ENCODE results near the gene TANGO2.
A peak's percentile ranks its signal among the peaks of the same experiment; 100 is the strongest.

TANGO2 gene

GRCh38 chr22:20089226-20089976, 68.5 kb downstream of the TANGO2 start:
- DNase-seq: no peak

DNA sequence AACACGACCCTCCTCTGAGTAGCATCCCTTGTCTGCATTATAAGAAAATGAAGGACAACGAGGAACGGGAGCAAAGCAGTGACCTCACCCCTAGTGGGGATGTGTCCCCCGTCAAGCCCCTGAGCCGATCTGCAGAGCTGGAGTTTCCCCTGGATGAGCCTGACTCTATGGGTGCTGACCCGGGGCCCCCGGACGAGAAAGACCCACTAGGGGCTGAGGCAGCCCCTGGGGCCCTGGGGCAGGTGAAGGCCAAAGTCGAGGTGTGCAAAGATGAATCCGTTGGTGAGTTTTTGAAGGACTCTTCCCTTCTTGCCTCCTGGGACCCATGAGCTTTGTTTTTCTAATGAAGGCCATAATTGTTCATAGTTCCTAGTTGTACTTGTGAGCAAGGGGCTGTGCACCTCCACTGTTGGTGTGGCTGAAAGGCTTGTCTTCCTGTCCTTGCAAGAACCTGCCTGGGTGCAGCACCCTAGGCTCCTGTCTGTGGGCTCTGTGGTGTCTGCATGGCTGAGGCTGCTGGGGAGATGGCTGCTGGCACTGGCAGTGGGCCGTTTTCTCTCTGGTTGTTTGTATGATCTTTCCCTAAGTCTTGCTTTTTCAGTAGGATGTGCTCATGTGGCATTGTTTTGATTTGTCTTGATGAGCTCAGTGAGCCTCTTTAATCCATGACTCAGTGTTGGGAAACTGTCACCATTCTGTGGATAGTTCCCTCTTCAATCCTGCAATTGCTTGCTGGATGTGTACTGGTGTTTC, 69.2 kb downstream of the TANGO2 start:
- peak; percentile 19 for DNase-seq

DNA sequence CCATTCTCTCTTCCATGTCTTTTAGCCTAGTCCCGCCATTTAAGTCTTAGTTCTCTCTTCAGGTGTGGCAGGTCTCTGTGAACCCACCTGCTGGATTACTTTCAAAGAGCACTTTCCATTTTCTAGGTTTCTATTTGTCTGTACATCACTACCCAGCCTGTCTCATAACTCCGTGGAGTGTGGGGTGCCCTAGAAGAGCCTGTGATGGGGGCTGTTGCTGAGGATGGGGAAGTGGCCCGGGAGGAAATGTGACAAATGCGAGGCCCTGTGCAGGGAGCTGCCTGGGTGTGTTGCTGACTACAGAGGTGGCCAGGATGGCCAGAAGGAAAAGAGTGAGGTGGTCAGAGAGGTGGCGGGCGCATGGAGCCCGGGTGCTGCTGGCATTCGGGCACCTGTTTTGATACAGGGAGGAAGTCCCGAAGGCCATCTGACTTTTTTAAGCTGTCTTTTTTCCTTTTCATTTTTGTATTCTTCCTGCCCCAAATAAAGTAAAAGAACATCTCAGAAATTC, 69.9 kb downstream of the TANGO2 start:
- DNase-seq: no peak

DNA sequence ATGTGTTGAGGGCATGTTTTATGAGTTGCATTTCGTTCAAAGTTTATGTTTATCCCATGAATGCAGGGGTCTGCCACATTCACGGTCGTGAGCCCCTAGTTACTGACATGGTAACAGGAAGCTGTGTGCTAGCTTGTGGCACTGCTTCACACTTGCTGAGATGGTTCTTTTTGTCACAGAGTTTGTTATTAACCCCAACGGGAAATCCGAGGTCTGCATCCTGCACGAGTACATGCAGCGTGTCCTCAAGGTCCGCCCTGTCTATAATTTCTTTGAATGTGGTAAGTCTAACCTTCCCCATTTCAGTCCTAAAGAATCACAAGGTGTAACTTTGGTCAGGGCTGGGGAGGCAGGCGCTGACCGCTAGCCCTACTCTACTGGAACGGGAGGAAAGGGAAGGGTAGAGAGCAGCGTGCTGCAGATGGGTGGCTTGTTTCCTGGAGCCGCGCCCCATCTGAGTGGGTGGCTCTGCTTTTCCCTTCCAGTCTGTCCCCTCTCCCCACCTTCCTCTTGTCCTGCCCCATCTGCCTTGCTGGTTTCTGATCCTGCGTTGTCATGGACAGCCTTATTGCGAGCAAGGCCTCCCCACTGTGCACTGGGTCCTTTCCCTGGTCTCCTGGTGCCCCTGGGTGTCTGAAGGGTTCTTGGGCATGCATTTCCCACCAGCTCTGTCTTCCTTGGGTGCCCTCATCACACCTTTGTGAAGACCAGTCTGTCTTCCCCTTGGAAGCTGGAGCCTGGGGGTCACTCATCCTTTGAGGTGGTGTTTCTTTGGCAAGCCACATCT, 71.0 kb downstream of the TANGO2 start:
- no peak for DNase-seq

DNA sequence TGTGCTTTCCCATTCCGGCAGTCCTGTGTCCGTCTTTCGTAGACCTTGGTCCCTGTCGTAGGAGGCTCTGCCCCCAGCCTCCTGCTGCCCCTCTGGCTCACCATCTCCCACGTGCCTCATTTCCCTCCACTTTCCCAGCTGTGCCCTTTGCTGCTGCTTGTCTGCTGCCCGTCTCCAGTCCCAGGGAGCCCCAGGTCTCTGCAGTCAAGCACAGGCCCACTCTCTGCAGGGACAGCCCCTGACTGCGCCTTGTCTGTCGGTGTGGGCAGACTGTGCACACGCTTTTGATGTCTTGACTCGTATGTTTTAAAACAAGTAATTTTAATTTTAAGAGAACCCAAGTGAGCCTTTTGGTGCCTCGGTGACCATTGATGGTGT, 71.6 kb downstream of the TANGO2 start:
- no peak for DNase-seq

GRCh38 chr22:20093418-20094196, 72.7 kb downstream of the TANGO2 start:
- no peak for DNase-seq

DNA sequence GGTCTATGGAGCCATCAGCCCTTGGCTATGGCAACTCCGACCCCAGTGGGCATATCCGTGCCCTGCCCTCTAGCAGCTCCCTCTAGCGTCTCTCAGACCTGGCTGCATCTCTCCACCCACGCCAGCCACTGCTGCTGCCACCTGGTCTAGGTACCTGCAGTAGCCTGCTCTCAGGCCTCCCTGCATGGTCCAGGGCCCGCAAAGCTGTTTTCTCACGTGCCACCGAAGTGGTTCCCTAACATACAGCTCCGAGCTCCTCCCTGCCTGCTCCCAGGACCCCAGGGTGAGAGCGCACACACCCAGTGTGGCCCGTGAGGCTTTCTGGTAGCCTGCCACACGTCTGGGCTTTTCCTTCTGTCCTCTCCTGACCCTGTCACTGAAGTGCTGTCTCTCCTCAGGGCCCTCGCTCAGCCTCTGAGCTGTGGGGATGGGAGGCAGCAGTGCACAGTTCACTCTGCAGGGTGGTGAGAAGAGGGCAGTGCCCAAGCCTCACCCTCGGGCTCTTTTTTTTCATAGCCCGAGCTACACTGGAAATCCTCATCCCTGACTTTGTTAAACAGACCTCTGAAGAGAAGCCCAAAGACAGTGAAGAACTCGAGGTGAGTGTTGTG, 73.4 kb downstream of the TANGO2 start:
- no peak for DNase-seq

DNA sequence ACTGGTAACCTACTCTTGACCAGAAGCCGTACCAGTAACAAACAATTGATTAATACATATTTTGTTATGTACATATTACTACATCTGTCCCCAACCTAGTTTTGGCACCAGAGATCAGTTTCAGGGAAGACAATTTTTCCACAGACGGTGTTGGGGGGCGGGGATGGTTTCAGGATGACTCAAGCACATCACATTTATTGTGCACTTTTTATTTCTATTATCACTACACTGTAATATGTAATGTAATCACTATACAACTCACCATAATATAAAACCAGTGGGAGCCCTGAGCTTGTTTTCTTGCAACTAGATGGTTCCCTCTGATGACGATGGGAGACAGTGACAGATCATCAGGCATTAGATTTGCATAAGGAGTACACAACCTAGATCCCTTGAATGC, 74.6 kb downstream of the TANGO2 start:
- DNase-seq: no peak

- DNase-seq: no peak
Measured at GRCh38 chr22:20096574-20097420, 75.9 kb downstream of the TANGO2 start.

GRCh38 chr22:20099099-20099711, 78.3 kb downstream of the TANGO2 start:
- DNase-seq: no peak

- no peak for DNase-seq
Measured at GRCh38 chr22:20101638-20102037, 80.7 kb downstream of the TANGO2 start.

GRCh38 chr22:20102203-20102780, 81.4 kb downstream of the TANGO2 start:
- no peak for DNase-seq

DNA sequence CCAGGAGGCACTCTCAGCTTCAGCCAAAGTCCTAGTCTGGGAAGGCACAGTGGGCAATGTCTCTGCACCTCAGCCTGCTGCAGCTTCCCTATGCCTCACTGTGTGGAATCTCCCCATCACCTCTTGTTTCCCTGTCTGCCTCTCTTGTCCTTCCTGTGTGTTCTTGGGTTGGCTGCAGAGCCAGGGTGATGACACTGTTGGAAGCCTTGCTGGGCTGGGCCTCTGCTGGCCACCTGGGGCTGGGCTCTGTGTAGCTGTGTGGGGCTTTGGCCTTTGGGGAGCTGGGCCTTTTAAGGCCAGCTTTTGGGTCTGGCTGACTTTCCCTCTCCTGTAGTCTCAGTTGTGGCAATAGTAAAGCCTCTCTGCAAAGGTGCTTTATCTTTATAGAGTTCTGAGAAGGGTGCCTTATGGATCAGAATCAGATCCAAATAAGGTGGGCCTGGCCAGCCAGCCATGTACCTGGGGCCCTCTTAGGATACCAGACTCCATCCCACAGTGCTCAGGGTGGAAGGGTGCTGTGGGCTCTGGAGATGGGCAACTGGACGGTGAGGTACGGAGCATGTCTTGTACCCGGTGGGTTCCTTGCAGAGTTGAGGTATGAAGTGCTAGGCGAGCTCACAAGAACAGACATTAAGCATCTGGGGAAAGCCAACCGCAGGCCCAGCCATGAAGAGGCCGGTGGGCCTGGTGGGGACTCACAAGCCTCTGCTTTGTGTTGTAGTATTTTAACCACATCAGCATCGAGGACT, 84.7 kb downstream of the TANGO2 start:
- no peak for DNase-seq

GRCh38 chr22:20106205-20106848, 85.4 kb downstream of the TANGO2 start:
- no peak for DNase-seq

GRCh38 chr22:20106849-20107237, 85.9 kb downstream of the TANGO2 start:
- no peak for DNase-seq

- DNase-seq: no peak
Measured at GRCh38 chr22:20107471-20107901, 86.6 kb downstream of the TANGO2 start.

DNA sequence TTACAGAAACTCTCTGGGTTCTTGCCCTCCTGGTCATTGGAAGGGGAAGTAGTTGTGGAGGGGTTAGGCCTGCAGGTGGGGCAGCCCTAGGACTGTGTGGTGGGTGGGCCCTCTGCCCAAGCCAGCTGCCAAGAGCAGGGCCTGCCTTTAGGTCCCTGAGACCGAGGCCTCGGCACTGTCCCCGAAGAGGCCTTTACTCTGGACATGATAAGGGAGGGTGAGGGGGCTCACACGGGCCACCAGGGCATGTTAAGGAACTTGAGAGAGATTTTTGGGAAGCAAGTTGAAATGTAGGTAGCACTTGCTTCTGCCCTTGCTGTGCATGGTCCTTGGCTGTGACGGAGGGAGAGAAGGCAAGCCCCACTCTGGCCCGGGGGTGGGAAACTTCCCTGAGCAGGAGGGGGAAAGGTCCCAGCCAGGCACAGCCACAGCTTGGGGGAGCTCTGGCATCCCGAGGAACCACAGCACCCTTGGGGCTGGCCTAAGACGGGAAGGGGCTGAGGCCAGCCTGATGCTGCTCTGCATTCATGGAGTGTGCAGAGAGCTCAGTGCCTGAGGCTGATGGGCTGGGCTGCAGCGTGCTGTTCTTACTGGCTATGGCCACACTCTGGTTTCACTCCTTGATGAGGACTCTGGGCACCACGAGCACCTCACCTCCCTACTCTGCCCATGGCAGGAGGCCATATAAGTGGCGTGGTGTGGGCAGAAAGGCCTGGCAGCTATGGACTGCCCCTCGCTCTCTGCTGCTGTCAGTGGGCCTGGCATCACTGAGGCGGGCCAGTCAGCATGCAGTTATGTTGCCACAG, 87.2 kb downstream of the TANGO2 start:
- DNase-seq: no peak

GRCh38 chr22:20108757-20109230, 87.9 kb downstream of the TANGO2 start:
- DNase-seq: no peak

All from suppressor macrophage treated with lipopolysaccharide for 4 hours (primary cell).